LHCN-M2 (cell line): ENCODE data around the gene GPR137C. TPM values are rescaled to one million over a fixed set of nuclear protein-coding genes. Genes with fewer than 3 reads are reported as not detected.

Source experiments
- DNase-seq: peaks from one replicate; pipeline ENCODE4 v3.0.0-alpha.2; 2012; ENCODE audit warnings: low read depth
- total RNA-seq: library from RNA; depleted of rRNA; stranded (reverse); fragments of >200 nt; gene quantifications from 2 replicates; pipeline ENCODE4 v1.2.3, GENCODE V29; 2014; rRNA removed

Gene GPR137C
- total RNA-seq, 1 experiment from 2014 or later = 1.7 TPM

- peak; percentile 15 for DNase-seq
Measured at GRCh38 chr14:52678591-52678990, 126.0 kb downstream of the GPR137C start.

DNA sequence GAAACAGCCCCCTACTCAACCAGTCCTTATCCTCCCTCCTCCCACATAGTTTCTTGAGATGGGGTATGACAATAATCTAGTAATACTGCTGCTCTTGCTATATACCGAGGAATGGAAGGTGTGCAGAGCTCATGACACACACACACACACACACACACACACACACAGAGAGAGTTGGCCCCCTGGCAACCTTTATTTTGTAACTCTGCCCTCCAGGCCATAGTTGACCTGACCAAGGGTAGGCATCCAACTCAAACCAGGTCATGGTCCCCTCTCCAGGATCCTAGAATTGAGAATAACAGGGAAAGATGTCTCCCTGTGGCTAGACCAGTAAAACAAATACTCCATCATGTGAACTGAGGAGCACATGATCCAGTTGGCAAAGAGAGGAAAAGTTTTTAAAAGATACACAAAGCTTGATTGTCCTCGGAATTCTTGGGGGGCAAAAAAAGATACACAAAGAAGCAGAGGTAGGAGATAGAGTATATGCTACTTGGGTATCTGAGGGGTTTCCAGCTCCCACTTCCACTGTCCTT is 131.4 kb downstream of the GPR137C start:
- DNase-seq = no peak

GRCh38 chr14:52686176-52686575 is 133.5 kb downstream of the GPR137C start:
- no peak for DNase-seq

Other genes with a start within 250 kb of the GPR137C start
- gene PTGER2, start 238.5 kb upstream of the GPR137C start, total RNA-seq = 35.8 and 37.8 TPM in 2 replicates
- gene TXNDC16, start 331 bp upstream of the GPR137C start, total RNA-seq = 2.9 and 4.3 TPM in 2 replicates
- gene ERO1A, start 142.7 kb downstream of the GPR137C start, total RNA-seq = 83.3 and 98.4 TPM in 2 replicates
- 130 and 134 TPM in 2 replicates for gene PSMC6, start 154.4 kb downstream of the GPR137C start, total RNA-seq
- 20.2 and 20.5 TPM in 2 replicates for gene STYX, start 177.3 kb downstream of the GPR137C start, total RNA-seq
- gene GNPNAT1, start 238.8 kb downstream of the GPR137C start, total RNA-seq = 38.1 and 40.2 TPM in 2 replicates